ENCODE measurements around the gene PTPRN2. TPM values are rescaled to one million over a fixed set of nuclear protein-coding genes. Genes with fewer than 3 reads are reported as not detected.

Gene PTPRN2
- total and polyA plus RNA-seq, 8 donors: 12.2 to 49.2 (median 31.8) TPM

DNA sequence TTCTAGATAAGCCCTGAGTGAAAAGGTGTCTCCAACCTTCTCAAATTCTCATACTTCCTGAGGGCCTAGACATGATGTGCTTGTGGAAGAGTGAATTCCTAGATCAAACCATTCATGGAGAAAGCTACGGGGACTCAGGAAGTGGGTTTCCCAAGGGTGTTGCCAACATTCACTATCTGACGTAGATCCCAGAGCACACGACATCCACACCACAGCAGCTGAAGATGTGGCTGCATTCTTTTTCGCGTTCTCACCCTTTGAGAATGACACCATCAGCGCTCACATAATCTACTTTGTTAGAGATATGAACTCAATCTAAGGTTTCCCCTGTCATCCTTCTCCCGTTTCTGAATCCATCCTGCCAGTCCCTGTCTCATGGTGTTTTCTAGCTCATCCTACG lies 960.0 kb downstream of the PTPRN2 start:
- no peaks in the 10 kb centered on the region for H3K36me3 ChIP-seq
- ATAC-seq (no peak), DNase-seq (no peak), FAIRE-seq (no peak)
- TF ChIP-seq, protein P1, sequence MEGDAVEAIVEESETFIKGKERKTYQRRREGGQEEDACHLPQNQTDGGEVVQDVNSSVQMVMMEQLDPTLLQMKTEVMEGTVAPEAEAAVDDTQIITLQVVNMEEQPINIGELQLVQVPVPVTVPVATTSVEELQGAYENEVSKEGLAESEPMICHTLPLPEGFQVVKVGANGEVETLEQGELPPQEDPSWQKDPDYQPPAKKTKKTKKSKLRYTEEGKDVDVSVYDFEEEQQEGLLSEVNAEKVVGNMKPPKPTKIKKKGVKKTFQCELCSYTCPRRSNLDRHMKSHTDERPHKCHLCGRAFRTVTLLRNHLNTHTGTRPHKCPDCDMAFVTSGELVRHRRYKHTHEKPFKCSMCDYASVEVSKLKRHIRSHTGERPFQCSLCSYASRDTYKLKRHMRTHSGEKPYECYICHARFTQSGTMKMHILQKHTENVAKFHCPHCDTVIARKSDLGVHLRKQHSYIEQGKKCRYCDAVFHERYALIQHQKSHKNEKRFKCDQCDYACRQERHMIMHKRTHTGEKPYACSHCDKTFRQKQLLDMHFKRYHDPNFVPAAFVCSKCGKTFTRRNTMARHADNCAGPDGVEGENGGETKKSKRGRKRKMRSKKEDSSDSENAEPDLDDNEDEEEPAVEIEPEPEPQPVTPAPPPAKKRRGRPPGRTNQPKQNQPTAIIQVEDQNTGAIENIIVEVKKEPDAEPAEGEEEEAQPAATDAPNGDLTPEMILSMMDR (IDR thresholded peaks at IDR 0.05): no peak
- intact Hi-C loops (cut with DNase I): no loop called here
- no peak overlapping the region for H3K27ac ChIP-seq
- H3K4me3 ChIP-seq: no peak overlapping the region
- 83 to 88% methylated on average over 8 of the region's 8 CpGs for WGBS, 2 donors
- no peaks in the 10 kb centered on the region for H3K9me3 ChIP-seq
- no peaks in the 10 kb centered on the region for H3K4me1 ChIP-seq
- no peaks in the 10 kb centered on the region for H3K27me3 ChIP-seq

DNA sequence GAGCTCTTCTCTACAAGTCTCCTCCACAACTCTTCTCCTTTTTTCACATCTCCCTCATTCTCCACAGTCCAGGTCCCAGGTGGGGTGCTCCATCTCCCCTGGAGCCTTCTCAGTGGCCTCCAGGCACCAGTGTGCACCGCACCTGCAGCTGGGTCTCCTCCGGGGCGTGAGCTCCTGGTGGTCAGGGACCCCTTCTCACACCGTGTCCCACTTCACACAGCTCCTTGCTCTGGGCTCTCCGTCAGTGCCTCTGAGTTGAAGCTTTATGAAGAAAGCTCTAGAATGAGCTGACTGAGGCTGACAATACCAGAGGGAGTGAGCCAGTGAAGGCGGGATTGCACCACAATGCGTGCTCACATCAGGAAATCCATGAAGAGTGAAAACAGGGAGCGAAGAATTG lies 960.6 kb downstream of the PTPRN2 start:
- no peak for FAIRE-seq
- Histone ChIP-seq H3K4me1 (no peaks in the 10 kb centered on the region), H3K27ac (no peak overlapping the region), H3K9me3 (no peaks in the 10 kb centered on the region), H3K36me3 (no peaks in the 10 kb centered on the region), H3K4me3 (no peak overlapping the region), H3K27me3 (no peaks in the 10 kb centered on the region)
- 91 to 93% methylated on average over 8 of the region's 8 CpGs for WGBS, 2 donors
- intact Hi-C loops (cut with DNase I): no loop called here
- ATAC-seq: no peak
- TF ChIP-seq, protein P1 (IDR thresholded peaks at IDR 0.05): no peak
- DNase-seq: no peak

DNA sequence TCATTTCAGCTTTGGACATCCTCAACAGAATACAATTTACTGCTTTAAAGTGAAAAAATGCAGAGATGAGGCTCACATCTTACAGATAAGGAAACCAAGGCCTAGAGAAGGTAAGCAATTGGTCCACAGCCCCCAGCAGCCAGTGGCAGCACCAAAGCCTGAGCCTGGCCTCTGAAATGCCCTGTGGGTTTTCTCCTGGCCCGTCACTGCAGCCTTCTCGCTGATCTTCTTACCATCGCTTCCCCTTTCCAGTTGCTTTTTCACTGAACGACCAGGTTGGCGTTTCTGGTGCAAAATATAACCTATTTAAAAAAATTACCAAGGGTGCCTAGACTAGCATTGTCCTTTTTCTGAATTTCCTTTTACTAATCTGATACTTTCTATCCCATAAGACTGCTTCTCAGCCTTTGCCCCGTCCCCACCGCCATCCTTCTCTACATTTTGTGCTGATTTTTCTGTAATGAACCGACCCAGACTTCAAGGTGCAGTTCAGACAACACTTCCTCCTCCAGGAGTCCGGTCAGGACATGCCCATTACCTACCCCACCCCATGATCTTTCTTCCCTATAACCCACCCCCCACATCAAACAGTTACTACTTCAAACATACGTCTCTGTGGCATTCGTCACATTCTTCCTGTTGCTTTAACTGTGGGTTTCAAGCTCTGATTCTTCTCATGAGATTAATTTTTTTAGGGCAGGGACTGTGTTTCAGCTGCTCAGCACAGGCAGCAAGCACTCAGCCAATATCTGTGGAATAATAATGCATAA lies 961.5 kb downstream of the PTPRN2 start:
- no peaks in the 10 kb centered on the region for H3K36me3 ChIP-seq
- intact Hi-C loops (cut with DNase I): no loop called here
- ATAC-seq (no peak), DNase-seq (no peak), FAIRE-seq (no peak)
- H3K4me3 ChIP-seq: no peak overlapping the region
- WGBS, 2 donors: 82 to 92% methylated on average over 11 of the region's 11 CpGs
- H3K9me3 ChIP-seq: no peaks in the 10 kb centered on the region
- no peaks in the 10 kb centered on the region for H3K4me1 ChIP-seq
- H3K27me3 ChIP-seq: no peaks in the 10 kb centered on the region
- TF ChIP-seq, protein P1 (IDR thresholded peaks at IDR 0.05): no peak
- H3K27ac ChIP-seq: no peak overlapping the region

DNA sequence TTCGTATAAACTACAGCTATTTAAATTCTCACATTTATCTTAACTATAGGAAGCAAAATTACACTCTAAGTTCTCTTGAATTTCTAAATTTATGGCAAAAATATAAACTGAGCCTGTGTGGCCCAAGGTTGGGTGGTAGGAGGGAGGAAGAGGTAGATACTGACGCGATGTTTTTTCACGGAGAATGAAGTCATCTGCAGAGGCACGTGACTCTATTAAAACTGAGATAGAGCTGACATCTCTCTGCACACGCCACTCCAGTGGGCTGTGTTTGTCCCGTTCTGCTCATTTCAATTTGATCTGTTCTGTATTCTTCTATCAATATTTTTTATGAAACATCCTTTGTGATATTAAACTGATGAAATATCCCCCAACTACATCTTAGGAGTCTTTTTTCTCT lies 964.1 kb downstream of the PTPRN2 start:
- DNase-seq (no peak), ATAC-seq (no peak), FAIRE-seq (no peak)
- TF ChIP-seq, protein P1 (IDR thresholded peaks at IDR 0.05): no peak
- Histone ChIP-seq H3K4me1 (no peaks in the 10 kb centered on the region), H3K9me3 (no peaks in the 10 kb centered on the region), H3K4me3 (no peak overlapping the region), H3K27me3 (no peaks in the 10 kb centered on the region), H3K36me3 (no peaks in the 10 kb centered on the region), H3K27ac (no peak overlapping the region)
- WGBS, 2 donors: 85 to 89% methylated on average over 7 of the region's 7 CpGs
- intact Hi-C loops (cut with DNase I): no loop called here
